HepG2 (cell line): ENCODE data around the gene CASP5. TPM values are rescaled to one million over a fixed set of nuclear protein-coding genes. Genes with fewer than 3 reads are reported as not detected.

Source experiments
- CCDC6 ChIP-seq: sonication (generic); formaldehyde crosslinking; IDR thresholded peaks from 2 replicates; pipeline ENCODE4 v1.8.1; 2022; ENCODE audit warnings: mild to moderate bottlenecking, missing genetic modification reagents, moderate library complexity
- DR1 ChIP-seq: sonication (generic); formaldehyde crosslinking; IDR thresholded peaks from 2 replicates; pipeline ENCODE4 v1.8.0; 2021; ENCODE audit warnings: mild to moderate bottlenecking, missing genetic modification reagents, inconsistent platforms
- ETV6 ChIP-seq: sonication (generic); formaldehyde crosslinking; conservative IDR thresholded peaks from 2 replicates; pipeline ENCODE4 v1.4.0; 2020; ENCODE audit warnings: missing genetic modification reagents
- JUND ChIP-seq: sonication (generic); formaldehyde crosslinking; IDR thresholded peaks from 2 replicates; pipeline ENCODE4 v1.8.0; 2022; ENCODE audit warnings: mild to moderate bottlenecking, missing genetic modification reagents
- MXI1 ChIP-seq: IDR thresholded peaks from 3 replicates; pipeline ENCODE4 v1.6.1; 2012; ENCODE audit warnings: low read depth, low read length, inconsistent platforms, borderline replicate concordance
- SRF ChIP-seq: IDR thresholded peaks from 2 replicates; pipeline ENCODE4 v1.6.1; 2011; ENCODE audit warnings: mild to moderate bottlenecking, low read depth, low read length, moderate library complexity
- SYNCRIP ChIP-seq: fragments of 200-400 bp; formaldehyde crosslinking; IDR thresholded peaks from 2 replicates; pipeline ENCODE4 v1.6.1; 2018; ENCODE audit warnings: mild to moderate bottlenecking, low read depth, low read length; ENCODE audit not compliant: insufficient read depth
- TCF7 ChIP-seq: sonication (generic); IDR thresholded peaks from 2 replicates; pipeline ENCODE4 v1.6.1; 2016; ENCODE audit warnings: antibody characterized with exemption, low read depth
- XRCC5 ChIP-seq: fragments of 200-400 bp; formaldehyde crosslinking; optimal IDR thresholded peaks from 2 replicates; pipeline ENCODE3; 2017; ENCODE audit warnings: mild to moderate bottlenecking, low read length
- ZNF251 ChIP-seq: sonication (generic); formaldehyde crosslinking; IDR thresholded peaks from 2 replicates; pipeline ENCODE4 v1.9.0; 2021; ENCODE audit warnings: mild to moderate bottlenecking, missing genetic modification reagents
- ZNF333 ChIP-seq: sonication (generic); formaldehyde crosslinking; IDR thresholded peaks from 2 replicates; pipeline ENCODE4 v1.4.0; 2020; ENCODE audit warnings: mild to moderate bottlenecking, missing genetic modification reagents, borderline replicate concordance
- ZNF33A ChIP-seq: sonication (generic); formaldehyde crosslinking; IDR thresholded peaks from 2 replicates; pipeline ENCODE4 v1.5.1; 2020; ENCODE audit warnings: missing genetic modification reagents, mild to moderate bottlenecking, moderate library complexity, borderline replicate concordance
- ZNF367 ChIP-seq: sonication (generic); formaldehyde crosslinking; IDR thresholded peaks from 2 replicates; pipeline ENCODE4 v1.4.0; 2020; ENCODE audit warnings: missing genetic modification reagents, borderline replicate concordance
- polyA plus RNA-seq, 8 experiments: library from polyadenylated mRNA; depleted of rRNA in 3 of 8; stranded (reverse) in 7 of 8; unstranded in 1 of 8; fragments of >200 nt; fragmentation: Illumina TruSeq in 4 of 8; extraction: Trizol in 4 of 8; gene quantifications; 2 replicates each; pipeline versions ENCODE4 v1.2.1 to v1.2.3, GENCODE V29; 2011 to 2016; ENCODE audit warnings: low read depth in 4 of 8, missing spikeins in 1 of 8, mixed read lengths in 1 of 8; ENCODE audit not compliant: insufficient read depth in 1 of 8
- total RNA-seq, 5 experiments: library from RNA; depleted of rRNA; stranded (reverse); fragments of >200 nt; fragmentation: Illumina TruSeq; extraction: Trizol; gene quantifications; 2 replicates each; pipeline ENCODE4 v1.2.3, GENCODE V29; 2016; ENCODE audit warnings: low read depth in 1 of 5
- TF ChIP-seq, protein P1 (sequence below): sonication (generic); formaldehyde crosslinking; IDR thresholded peaks from 2 replicates; pipeline ENCODE4 v1.4.0; 2020; ENCODE audit warnings: missing genetic modification reagents
- TF ChIP-seq, protein P2 (sequence below): sonication (generic); formaldehyde crosslinking; IDR thresholded peaks from 2 replicates; pipeline ENCODE4 v1.4.0; 2020; ENCODE audit warnings: missing genetic modification reagents
- TF ChIP-seq, protein P3 (sequence below): sonication (generic); formaldehyde crosslinking; IDR thresholded peaks from 2 replicates; pipeline ENCODE4 v1.4.0; 2020; ENCODE audit warnings: missing genetic modification reagents, borderline replicate concordance
- TF ChIP-seq, protein P4 (sequence below): sonication (generic); formaldehyde crosslinking; IDR thresholded peaks from 2 replicates; pipeline ENCODE4 v1.8.1; 2023; ENCODE audit warnings: mild to moderate bottlenecking, moderate library complexity, missing genetic modification reagents
- TF ChIP-seq, protein P5 (sequence below): sonication (generic); formaldehyde crosslinking; IDR thresholded peaks from 2 replicates; pipeline ENCODE4 v1.5.0; 2020; ENCODE audit warnings: missing genetic modification reagents

CASP5 gene
- total and polyA plus RNA-seq, 2 of the 13 experiments (the other 11 are each of a cell fraction or from before 2014, with no cell fraction given) = not detected

DNA sequence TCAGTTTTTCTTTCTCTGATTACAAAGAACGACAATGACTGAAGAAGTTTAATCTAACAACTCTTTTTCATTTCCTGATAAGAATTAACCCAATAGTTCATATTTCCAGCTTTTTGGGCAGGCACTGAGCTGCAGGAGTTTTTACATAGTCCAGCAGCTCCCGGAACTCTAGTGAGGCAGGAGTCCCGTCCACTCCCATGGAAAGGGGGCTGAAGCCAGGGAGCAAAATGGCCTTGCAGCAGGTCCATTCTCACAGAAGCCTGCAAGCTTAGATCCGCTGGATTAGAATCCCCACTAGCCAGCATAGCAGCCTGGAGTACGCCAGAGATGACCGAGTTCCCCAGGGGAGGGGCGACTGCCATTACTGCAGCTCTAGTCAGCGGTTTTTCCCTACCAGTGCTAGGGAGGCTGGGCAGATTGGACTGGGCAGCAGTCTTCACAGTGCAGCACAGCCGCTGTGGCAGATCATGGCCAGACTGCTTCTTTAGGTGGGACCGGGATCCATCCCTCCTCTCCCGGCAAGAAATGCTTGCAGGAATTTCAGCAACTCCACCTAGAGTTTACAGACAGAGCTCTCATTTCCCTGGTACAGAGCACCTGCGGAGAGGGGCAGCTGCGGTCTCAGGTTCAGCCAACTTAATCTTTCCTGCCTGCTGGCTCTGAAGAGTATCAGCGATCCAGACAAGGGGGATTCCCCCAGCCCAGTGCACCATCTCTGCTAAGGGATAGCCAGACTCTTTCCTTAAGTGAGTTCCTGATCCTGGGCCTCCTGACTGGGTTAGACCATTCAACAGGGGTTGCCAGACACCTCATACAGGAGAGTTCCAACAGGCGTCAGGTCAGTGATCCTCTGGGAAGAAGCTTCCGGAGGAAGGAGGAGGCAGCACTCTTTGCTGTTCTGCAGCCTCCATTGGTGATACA is 53.9 kb downstream of the CASP5 start (continued):
- TF ChIP-seq ETV6 = no peak; the same call in 1 of the 2 replicates
- no peak for TF ChIP-seq TCF7
- TF ChIP-seq JUND = no peak
- TF ChIP-seq ZNF33A (CRISPR knock-in tag) = no peak
- no peak for TF ChIP-seq CCDC6 (CRISPR knock-in tag)
- TF ChIP-seq, protein P1, sequence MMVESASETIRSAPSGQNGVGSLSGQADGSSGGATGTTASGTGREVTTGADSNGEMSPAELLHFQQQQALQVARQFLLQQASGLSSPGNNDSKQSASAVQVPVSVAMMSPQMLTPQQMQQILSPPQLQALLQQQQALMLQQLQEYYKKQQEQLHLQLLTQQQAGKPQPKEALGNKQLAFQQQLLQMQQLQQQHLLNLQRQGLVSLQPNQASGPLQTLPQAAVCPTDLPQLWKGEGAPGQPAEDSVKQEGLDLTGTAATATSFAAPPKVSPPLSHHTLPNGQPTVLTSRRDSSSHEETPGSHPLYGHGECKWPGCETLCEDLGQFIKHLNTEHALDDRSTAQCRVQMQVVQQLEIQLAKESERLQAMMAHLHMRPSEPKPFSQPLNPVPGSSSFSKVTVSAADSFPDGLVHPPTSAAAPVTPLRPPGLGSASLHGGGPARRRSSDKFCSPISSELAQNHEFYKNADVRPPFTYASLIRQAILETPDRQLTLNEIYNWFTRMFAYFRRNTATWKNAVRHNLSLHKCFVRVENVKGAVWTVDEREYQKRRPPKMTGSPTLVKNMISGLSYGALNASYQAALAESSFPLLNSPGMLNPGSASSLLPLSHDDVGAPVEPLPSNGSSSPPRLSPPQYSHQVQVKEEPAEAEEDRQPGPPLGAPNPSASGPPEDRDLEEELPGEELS (CRISPR knock-in tag) = 0 out of 2 replicates have a peak, but pooled peaks have one; percentile 5
- TF ChIP-seq, protein P2, sequence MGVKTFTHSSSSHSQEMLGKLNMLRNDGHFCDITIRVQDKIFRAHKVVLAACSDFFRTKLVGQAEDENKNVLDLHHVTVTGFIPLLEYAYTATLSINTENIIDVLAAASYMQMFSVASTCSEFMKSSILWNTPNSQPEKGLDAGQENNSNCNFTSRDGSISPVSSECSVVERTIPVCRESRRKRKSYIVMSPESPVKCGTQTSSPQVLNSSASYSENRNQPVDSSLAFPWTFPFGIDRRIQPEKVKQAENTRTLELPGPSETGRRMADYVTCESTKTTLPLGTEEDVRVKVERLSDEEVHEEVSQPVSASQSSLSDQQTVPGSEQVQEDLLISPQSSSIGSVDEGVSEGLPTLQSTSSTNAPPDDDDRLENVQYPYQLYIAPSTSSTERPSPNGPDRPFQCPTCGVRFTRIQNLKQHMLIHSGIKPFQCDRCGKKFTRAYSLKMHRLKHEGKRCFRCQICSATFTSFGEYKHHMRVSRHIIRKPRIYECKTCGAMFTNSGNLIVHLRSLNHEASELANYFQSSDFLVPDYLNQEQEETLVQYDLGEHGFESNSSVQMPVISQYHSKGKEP (CRISPR knock-in tag) = no peak
- TF ChIP-seq MXI1 = peak; percentile 21; the same call in 1 of the 3 replicates
- no peak for TF ChIP-seq XRCC5
- TF ChIP-seq, protein P3, sequence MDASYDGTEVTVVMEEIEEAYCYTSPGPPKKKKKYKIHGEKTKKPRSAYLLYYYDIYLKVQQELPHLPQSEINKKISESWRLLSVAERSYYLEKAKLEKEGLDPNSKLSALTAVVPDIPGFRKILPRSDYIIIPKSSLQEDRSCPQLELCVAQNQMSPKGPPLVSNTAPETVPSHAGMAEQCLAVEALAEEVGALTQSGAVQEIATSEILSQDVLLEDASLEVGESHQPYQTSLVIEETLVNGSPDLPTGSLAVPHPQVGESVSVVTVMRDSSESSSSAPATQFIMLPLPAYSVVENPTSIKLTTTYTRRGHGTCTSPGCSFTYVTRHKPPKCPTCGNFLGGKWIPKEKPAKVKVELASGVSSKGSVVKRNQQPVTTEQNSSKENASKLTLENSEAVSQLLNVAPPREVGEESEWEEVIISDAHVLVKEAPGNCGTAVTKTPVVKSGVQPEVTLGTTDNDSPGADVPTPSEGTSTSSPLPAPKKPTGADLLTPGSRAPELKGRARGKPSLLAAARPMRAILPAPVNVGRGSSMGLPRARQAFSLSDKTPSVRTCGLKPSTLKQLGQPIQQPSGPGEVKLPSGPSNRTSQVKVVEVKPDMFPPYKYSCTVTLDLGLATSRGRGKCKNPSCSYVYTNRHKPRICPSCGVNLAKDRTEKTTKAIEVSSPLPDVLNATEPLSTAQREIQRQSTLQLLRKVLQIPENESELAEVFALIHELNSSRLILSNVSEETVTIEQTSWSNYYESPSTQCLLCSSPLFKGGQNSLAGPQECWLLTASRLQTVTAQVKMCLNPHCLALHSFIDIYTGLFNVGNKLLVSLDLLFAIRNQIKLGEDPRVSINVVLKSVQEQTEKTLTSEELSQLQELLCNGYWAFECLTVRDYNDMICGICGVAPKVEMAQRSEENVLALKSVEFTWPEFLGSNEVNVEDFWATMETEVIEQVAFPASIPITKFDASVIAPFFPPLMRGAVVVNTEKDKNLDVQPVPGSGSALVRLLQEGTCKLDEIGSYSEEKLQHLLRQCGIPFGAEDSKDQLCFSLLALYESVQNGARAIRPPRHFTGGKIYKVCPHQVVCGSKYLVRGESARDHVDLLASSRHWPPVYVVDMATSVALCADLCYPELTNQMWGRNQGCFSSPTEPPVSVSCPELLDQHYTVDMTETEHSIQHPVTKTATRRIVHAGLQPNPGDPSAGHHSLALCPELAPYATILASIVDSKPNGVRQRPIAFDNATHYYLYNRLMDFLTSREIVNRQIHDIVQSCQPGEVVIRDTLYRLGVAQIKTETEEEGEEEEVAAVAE (CRISPR knock-in tag) = no peak
- no peak for TF ChIP-seq ZNF251 (CRISPR knock-in tag)
- no peak for TF ChIP-seq DR1 (CRISPR knock-in tag)
- TF ChIP-seq, protein P4, sequence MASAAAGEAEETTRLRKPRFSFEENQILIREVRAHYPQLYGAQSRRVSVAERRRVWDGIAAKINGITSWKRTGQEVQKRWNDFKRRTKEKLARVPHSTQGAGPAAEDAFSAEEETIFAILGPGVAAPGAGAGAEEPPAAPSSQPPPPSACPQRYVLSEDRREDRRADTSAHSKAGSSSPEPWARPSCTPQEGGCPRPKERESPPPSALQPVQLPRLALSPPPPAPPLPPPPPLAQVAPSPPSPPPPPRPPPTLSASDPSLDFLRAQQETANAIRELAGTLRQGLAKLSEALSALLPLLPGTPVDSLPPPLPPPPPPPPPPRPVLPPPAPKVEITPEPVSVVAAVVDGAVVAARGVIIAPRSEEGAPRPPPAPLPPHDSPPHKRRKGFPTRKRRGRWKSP (CRISPR knock-in tag) = no peak
- TF ChIP-seq, protein P5, sequence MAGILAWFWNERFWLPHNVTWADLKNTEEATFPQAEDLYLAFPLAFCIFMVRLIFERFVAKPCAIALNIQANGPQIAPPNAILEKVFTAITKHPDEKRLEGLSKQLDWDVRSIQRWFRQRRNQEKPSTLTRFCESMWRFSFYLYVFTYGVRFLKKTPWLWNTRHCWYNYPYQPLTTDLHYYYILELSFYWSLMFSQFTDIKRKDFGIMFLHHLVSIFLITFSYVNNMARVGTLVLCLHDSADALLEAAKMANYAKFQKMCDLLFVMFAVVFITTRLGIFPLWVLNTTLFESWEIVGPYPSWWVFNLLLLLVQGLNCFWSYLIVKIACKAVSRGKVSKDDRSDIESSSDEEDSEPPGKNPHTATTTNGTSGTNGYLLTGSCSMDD (CRISPR knock-in tag) = no peak
- TF ChIP-seq ZNF333 (CRISPR knock-in tag) = peak; percentile 29; the same call in 1 of the 2 replicates
- no peak for TF ChIP-seq SRF
- no peak for TF ChIP-seq SYNCRIP
- no peak for TF ChIP-seq ZNF367 (CRISPR knock-in tag)
